Vagina (tissue), 2 donors: ENCODE measurements around the gene ARSB.

Experiments used
- POLR2A ChIP-seq, 2 donors: fragments of 450-650 bp; IDR thresholded peaks; one replicate each; pipeline ENCODE4 v1.6.1; 2017; ENCODE audit warnings: antibody characterized with exemption in 2 of 2, mild to moderate bottlenecking in 2 of 2, moderate library complexity in 2 of 2
- POLR2AphosphoS5 ChIP-seq, 2 donors: sonication (generic); formaldehyde crosslinking; IDR thresholded peaks; one replicate each; pipeline ENCODE4 v1.9.0; 2017; ENCODE audit warnings: antibody characterized with exemption in 2 of 2, mild to moderate bottlenecking in 2 of 2, low read depth in 1 of 2; ENCODE audit not compliant: insufficient read depth in 1 of 2
- TF ChIP-seq, protein P1 (sequence below), 3 experiments: fragments of 450-650 bp in 2 of 3; fragments of 200-600 bp in 1 of 3; sonication (generic) in 1 of 3; IDR thresholded peaks; one replicate each; pipeline ENCODE4 v1.5.1; 2017 to 2019; ENCODE audit warnings: antibody characterized with exemption in 3 of 3, mild to moderate bottlenecking in 2 of 3, moderate library complexity in 2 of 3

DNA sequence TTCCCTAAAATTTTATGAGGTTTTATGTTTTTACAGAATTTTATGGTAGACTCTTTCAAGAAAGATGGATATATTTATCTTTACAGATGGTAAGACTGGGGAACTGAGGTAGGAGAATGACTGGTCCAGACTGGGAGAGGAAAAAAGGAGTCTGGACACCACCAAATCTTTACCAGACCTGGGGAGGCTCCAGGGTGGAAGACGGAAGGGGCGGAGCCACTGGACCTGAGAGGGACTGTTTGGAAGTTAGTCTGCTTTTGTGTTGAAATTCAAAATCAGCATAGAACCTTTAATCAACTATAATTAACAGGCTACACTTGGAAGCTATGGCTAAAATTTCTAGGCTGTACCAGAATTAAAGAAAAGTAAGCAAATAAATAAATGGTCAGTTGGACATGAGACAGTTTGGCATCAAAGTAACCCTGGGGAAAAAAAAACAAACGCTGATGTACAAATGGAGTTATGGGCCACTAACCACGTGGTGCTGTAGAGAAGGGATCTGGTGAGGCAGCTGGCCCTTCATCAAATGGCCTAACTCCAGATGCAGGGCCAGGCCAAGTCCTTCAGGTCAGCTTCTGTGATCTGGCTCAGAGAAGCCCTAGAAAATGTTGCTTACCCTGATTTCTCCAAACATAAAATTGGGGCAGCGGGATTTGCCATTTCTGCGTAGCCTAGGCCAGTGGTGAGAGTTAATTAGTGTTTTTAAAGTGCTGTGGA, 155.1 kb downstream of the ARSB start:
- TF ChIP-seq, protein P1, sequence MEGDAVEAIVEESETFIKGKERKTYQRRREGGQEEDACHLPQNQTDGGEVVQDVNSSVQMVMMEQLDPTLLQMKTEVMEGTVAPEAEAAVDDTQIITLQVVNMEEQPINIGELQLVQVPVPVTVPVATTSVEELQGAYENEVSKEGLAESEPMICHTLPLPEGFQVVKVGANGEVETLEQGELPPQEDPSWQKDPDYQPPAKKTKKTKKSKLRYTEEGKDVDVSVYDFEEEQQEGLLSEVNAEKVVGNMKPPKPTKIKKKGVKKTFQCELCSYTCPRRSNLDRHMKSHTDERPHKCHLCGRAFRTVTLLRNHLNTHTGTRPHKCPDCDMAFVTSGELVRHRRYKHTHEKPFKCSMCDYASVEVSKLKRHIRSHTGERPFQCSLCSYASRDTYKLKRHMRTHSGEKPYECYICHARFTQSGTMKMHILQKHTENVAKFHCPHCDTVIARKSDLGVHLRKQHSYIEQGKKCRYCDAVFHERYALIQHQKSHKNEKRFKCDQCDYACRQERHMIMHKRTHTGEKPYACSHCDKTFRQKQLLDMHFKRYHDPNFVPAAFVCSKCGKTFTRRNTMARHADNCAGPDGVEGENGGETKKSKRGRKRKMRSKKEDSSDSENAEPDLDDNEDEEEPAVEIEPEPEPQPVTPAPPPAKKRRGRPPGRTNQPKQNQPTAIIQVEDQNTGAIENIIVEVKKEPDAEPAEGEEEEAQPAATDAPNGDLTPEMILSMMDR (IDR thresholded peaks at IDR 0.05): no peak
- TF ChIP-seq POLR2AphosphoS5 (IDR thresholded peaks at IDR 0.05; ENCODE audit: insufficient read depth in 1 of 2, low read depth in 1 of 2) (no peak), POLR2A (IDR thresholded peaks at IDR 0.05) (no peak)
